B cell (primary cell): ENCODE results near the gene CCDC146. TPM values are rescaled to one million over a fixed set of nuclear protein-coding genes. Genes with fewer than 3 reads are reported as not detected.
"Not testable (repeated sequence)": the region's sequence is repeated elsewhere in the genome, so short reads cannot be mapped to it uniquely, and the experiment has no call there.

Experiments used
- ATAC-seq: fragments of 200-7000 bp; cut with Tn5 transposase; one replicate; pipeline ENCODE4 v1.10.0; 2021; ENCODE audit warnings: low read depth, mild to moderate bottlenecking, moderate number of reproducible peaks, moderate library complexity
- CTCF ChIA-PET: fragments of 350-600 bp; sonication (Branson Sonifier 250); formaldehyde crosslinking; loops from one replicate; lab custom pipeline; 2021; ENCODE audit warnings: antibody characterized with exemption, inconsistent platforms; lab: Charles Lee
- POLR2A ChIA-PET: fragments of 350-600 bp; sonication (Branson Sonifier 250); formaldehyde crosslinking; loops from one replicate; lab custom pipeline; 2021; ENCODE audit warnings: antibody characterized with exemption; lab: Charles Lee
- DNase-seq: peaks from one replicate; pipeline ENCODE4 v3.0.0; 2013
- H2AFZ ChIP-seq: 2 replicates; pipeline ENCODE4 v1.6.1; 2012; ENCODE audit warnings: mild to moderate bottlenecking, low read depth, low read length; ENCODE audit not compliant: insufficient read depth, poor library complexity, severe bottlenecking
- H3K27ac ChIP-seq, 2 donors: 1 replicate in 1 of 2; 2 replicates in 1 of 2; pipeline ENCODE4 v1.5.1; 2012 to 2013; ENCODE audit warnings: low read length in 2 of 2, mild to moderate bottlenecking in 2 of 2, moderate library complexity in 1 of 2
- H3K27me3 ChIP-seq, 4 experiments: fragments of 200-600 bp in 1 of 4; sonication (generic) in 1 of 4; replicated peaks in 1 of 4; 1 replicate in 2 of 4; 2 replicates in 2 of 4; pipeline versions ENCODE4 v1.6.1 to v1.7.0; 2013 to 2016; ENCODE audit warnings: low read length in 3 of 4, mild to moderate bottlenecking in 2 of 4, mixed read lengths in 1 of 4, moderate library complexity in 1 of 4; ENCODE audit not compliant: insufficient read depth in 4 of 4, control insufficient read depth in 3 of 4; ENCODE audit errors: control extremely low read depth in 1 of 4
- H3K36me3 ChIP-seq, 2 experiments: replicated peaks in 1 of 2; 1 replicate in 1 of 2; 2 replicates in 1 of 2; pipeline versions ENCODE4 v1.6.1 to v1.7.1; 2013; ENCODE audit warnings: low read length in 1 of 2; ENCODE audit not compliant: insufficient read depth in 2 of 2, control insufficient read depth in 1 of 2; ENCODE audit errors: control extremely low read depth in 1 of 2, extremely low read depth in 1 of 2
- H3K4me1 ChIP-seq, 2 donors: fragments of 200-600 bp in 1 of 2; sonication (generic) in 1 of 2; 1 replicate in 1 of 2; 2 replicates in 1 of 2; pipeline versions ENCODE4 v1.5.1 to v1.6.1; 2013 to 2017; ENCODE audit warnings: low read length in 2 of 2; ENCODE audit not compliant: control insufficient read depth in 2 of 2, insufficient read depth in 2 of 2
- H3K4me2 ChIP-seq: replicated peaks from 2 replicates; pipeline ENCODE3; 2012; ENCODE audit warnings: mild to moderate bottlenecking, low read depth, low read length; ENCODE audit not compliant: poor library complexity, severe bottlenecking
- H3K4me3 ChIP-seq, 5 experiments: fragments of 200-600 bp in 1 of 5; sonication (generic) in 1 of 5; 1 replicate in 3 of 5; 2 replicates in 2 of 5; pipeline versions ENCODE4 v1.5.1 to v1.7.0; 2011 to 2016; ENCODE audit warnings: low read length in 4 of 5, mild to moderate bottlenecking in 4 of 5, low read depth in 2 of 5, control low read depth in 1 of 5, moderate library complexity in 1 of 5; ENCODE audit not compliant: insufficient read depth in 1 of 5; ENCODE audit errors: control extremely low read depth in 1 of 5, extremely low read depth in 1 of 5
- H3K79me2 ChIP-seq: fragments of 200-600 bp; sonication (generic); one replicate; pipeline ENCODE4 v1.6.0; 2016; ENCODE audit warnings: low read length; ENCODE audit not compliant: control insufficient read depth, insufficient read depth
- H3K9ac ChIP-seq: fragments of 200-600 bp; sonication (generic); 2 replicates; pipeline ENCODE4 v1.6.1; 2017; ENCODE audit warnings: mild to moderate bottlenecking, low read length, moderate library complexity
- H3K9me3 ChIP-seq, 3 donors: one replicate each; pipeline versions ENCODE4 v1.6.1 to v1.7.1; 2013; ENCODE audit warnings: low read length in 2 of 3; ENCODE audit not compliant: control insufficient read depth in 2 of 3, insufficient read depth in 1 of 3; ENCODE audit errors: control extremely low read depth in 1 of 3
- H4K20me1 ChIP-seq: 2 replicates; pipeline ENCODE4 v1.6.0; 2012; ENCODE audit warnings: mild to moderate bottlenecking, low read length; ENCODE audit not compliant: insufficient read depth, control insufficient read depth, poor library complexity, severe bottlenecking
- H3K27ac Mint-ChIP-seq: one replicate; pipeline ENCODE4 v1.8.0; 2021; ENCODE audit warnings: mixed read lengths
- H3K27me3 Mint-ChIP-seq: one replicate; pipeline ENCODE4 v1.8.0; 2021; ENCODE audit warnings: mixed read lengths
- H3K4me1 Mint-ChIP-seq: one replicate; pipeline ENCODE4 v1.8.0; 2021; ENCODE audit warnings: mixed read lengths
- H3K4me3 Mint-ChIP-seq: one replicate; pipeline ENCODE4 v1.8.0; 2021; ENCODE audit warnings: mixed read lengths
- H3K9me3 Mint-ChIP-seq: one replicate; pipeline ENCODE4 v1.8.0; 2022; ENCODE audit warnings: mixed read lengths; ENCODE audit not compliant: insufficient read depth
- WGBS: methylation state at CpG from one replicate; pipeline ENCODE4 v1.1.5; 2013; ENCODE audit warnings: missing lambda C conversion rate; ENCODE audit not compliant: insufficient coverage; 5-methylcytosine and 5-hydroxymethylcytosine counted together
- intact Hi-C: fragments of 100-400 bp; cut with micrococcal nuclease; formaldehyde crosslinking; loops from one replicate; pipeline ENCODE4 v1.10.0; 2022
- polyA plus RNA-seq: library from polyadenylated mRNA; depleted of rRNA; stranded (reverse); fragments of >200 nt; gene quantifications from 2 replicates; pipeline ENCODE4 v1.2.3, GENCODE V29; 2012
- total RNA-seq, 2 donors: library from RNA; stranded (reverse); fragments of 120-200 nt in 1 of 2; gene quantifications; 1 replicate in 1 of 2; 2 replicates in 1 of 2; pipeline versions ENCODE4 v1.2.3 to v1.2.4, GENCODE V29; 2013 to 2022

Gene CCDC146
- total and polyA plus RNA-seq, 2 donors (not counting 1 experiment from before 2014, with no cell fraction given): 5.6 to 8.5 TPM

GRCh38 chr7:77092301-77092700 is 30.1 kb upstream of the CCDC146 start:
- POLR2A ChIA-PET, H3K9me3 ChIP-seq, H3K4me3 Mint-ChIP-seq, H3K9me3 Mint-ChIP-seq, H3K4me3 ChIP-seq, DNase-seq, H3K4me1 ChIP-seq, intact Hi-C loops, H2AFZ ChIP-seq, H3K9ac ChIP-seq, H3K79me2 ChIP-seq, H3K27ac ChIP-seq, H3K4me1 Mint-ChIP-seq, H3K36me3 ChIP-seq, H3K27ac Mint-ChIP-seq, H3K4me2 ChIP-seq, ATAC-seq, CTCF ChIA-PET, H3K27me3 ChIP-seq, H4K20me1 ChIP-seq, H3K27me3 Mint-ChIP-seq: not testable (repeated sequence)
- no CpG with 5 or more reads among the region's 2 CpGs for WGBS

GRCh38 chr7:77100501-77100900 is 21.9 kb upstream of the CCDC146 start:
- H3K4me1 ChIP-seq, CTCF ChIA-PET, DNase-seq, H3K9me3 ChIP-seq, H3K9me3 Mint-ChIP-seq, H3K27me3 Mint-ChIP-seq, H3K4me3 ChIP-seq, H3K27me3 ChIP-seq, H3K9ac ChIP-seq, H3K27ac Mint-ChIP-seq, H3K79me2 ChIP-seq, H2AFZ ChIP-seq, POLR2A ChIA-PET, H3K4me2 ChIP-seq, H4K20me1 ChIP-seq, H3K27ac ChIP-seq, H3K4me1 Mint-ChIP-seq, H3K4me3 Mint-ChIP-seq, H3K36me3 ChIP-seq, intact Hi-C loops: not testable (repeated sequence)
- no CpG with 5 or more reads among the region's 3 CpGs for WGBS
- ATAC-seq: peak; percentile 7

GRCh38 chr7:77101187-77101586 is 21.2 kb upstream of the CCDC146 start:
- H3K4me3 Mint-ChIP-seq, H3K27me3 ChIP-seq, H3K27ac Mint-ChIP-seq, H4K20me1 ChIP-seq, H3K79me2 ChIP-seq, H3K9me3 ChIP-seq, H3K9ac ChIP-seq, H3K36me3 ChIP-seq, POLR2A ChIA-PET, CTCF ChIA-PET, H2AFZ ChIP-seq, H3K4me1 Mint-ChIP-seq, ATAC-seq, DNase-seq, H3K27ac ChIP-seq, H3K9me3 Mint-ChIP-seq, H3K4me3 ChIP-seq, intact Hi-C loops, H3K27me3 Mint-ChIP-seq, H3K4me2 ChIP-seq, H3K4me1 ChIP-seq: not testable (repeated sequence)
- no CpG with 5 or more reads among the region's 1 CpG for WGBS

- CTCF ChIA-PET, intact Hi-C loops, POLR2A ChIA-PET: not testable (repeated sequence)
These were observed 19.7 kb upstream of the CCDC146 start for GRCh38 chr7:77102671-77103070.

More at GRCh38 chr7:77102671-77103070, 19.7 kb upstream of the CCDC146 start:
- not testable (repeated sequence) for DNase-seq, H3K4me2 ChIP-seq, H3K79me2 ChIP-seq, H3K27ac Mint-ChIP-seq, H3K27me3 Mint-ChIP-seq, H3K4me3 ChIP-seq, H3K4me3 Mint-ChIP-seq, H3K27me3 ChIP-seq, H3K9me3 ChIP-seq, ATAC-seq, H4K20me1 ChIP-seq, H3K27ac ChIP-seq, H3K4me1 ChIP-seq, H3K9me3 Mint-ChIP-seq, H2AFZ ChIP-seq, H3K4me1 Mint-ChIP-seq, H3K9ac ChIP-seq, H3K36me3 ChIP-seq
